Stimulated activated naive CD8-positive, alpha-beta T cell treated with anti-CD3 and anti-CD28 coated beads, Interleukin-15, amount 100 ng/mL, for 72 hours (primary cell): Measurements from ENCODE around the gene IFT88.
A peak's percentile ranks its signal among the peaks of the same experiment; 100 is the strongest.

Experiments used
- ATAC-seq: fragments of 150-1000 bp; cut with Tn5 transposase; 2 replicates; pipeline ENCODE4 v1.10.0; 2021; ENCODE audit warnings: mild to moderate bottlenecking, moderate library complexity
- DNase-seq, 2 donors: peaks; one replicate each; pipeline ENCODE4 v3.0.0; 2021 to 2022
- H3K27ac Mint-ChIP-seq, 2 donors: one replicate each; pipeline ENCODE4 v1.8.0; 2022; ENCODE audit warnings: mild to moderate bottlenecking in 2 of 2, mixed read lengths in 2 of 2, moderate library complexity in 2 of 2
- H3K27me3 Mint-ChIP-seq: one replicate; pipeline ENCODE4 v1.8.0; 2022; ENCODE audit warnings: mixed read lengths
- H3K4me1 Mint-ChIP-seq: one replicate; pipeline ENCODE4 v1.8.0; 2022; ENCODE audit warnings: mild to moderate bottlenecking, mixed read lengths
- H3K4me3 Mint-ChIP-seq, 2 donors: one replicate each; pipeline ENCODE4 v1.8.0; 2022; ENCODE audit warnings: mild to moderate bottlenecking in 2 of 2, mixed read lengths in 2 of 2, moderate library complexity in 1 of 2
- H3K9me3 Mint-ChIP-seq, 2 donors: one replicate each; pipeline ENCODE4 v1.8.0; 2022; ENCODE audit warnings: mixed read lengths in 2 of 2

IFT88 gene

DNA sequence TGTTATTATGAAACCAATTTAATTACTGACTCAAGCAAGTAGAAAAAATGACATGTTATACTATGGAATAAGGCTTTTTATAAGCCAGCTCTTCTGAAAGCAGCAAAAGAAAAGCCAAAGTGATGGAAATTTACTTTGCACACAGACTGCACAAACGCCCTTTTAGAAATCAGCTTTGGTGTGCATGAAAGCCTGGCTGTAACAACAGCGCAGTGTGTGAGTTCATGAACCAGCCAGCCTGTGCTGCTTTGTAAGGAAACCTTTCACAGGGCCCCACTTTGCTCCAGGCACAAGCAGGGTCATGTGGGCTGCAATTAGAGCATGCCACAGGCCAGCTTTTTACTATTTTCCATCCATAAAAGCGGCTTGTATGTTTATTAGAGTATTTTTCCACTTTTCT is 13.6 kb upstream of the IFT88 start:
- Mint-ChIP-seq H3K4me3 (no peak overlapping the region), H3K27me3 (no peaks in the 10 kb centered on the region), H3K4me1 (no peaks in the 10 kb centered on the region), H3K27ac (no peak overlapping the region), H3K9me3 (no peaks in the 10 kb centered on the region)
- DNase-seq (no peak), ATAC-seq (no peak)

DNA sequence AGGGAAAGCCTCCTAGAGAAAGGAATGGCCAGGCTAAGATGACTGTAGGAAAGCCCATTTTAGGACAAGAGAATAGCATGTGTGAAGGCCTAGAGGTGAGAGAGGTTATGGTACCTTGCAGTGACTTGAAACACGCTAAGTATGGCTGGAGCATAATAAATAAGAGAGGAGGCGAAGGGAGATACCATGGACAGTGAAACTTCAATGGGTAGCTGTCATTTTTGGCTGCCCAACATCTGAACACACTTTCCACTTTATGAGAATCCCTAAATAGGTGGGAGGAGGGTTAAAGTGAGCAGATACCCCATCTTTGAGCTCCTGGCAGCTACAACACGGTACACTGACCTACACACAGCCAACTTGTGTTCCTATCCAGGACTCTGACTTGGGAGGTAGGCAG is 8.0 kb upstream of the IFT88 start:
- H3K4me3 Mint-ChIP-seq, result no peak overlapping the region
- ATAC-seq (no peak), DNase-seq (no peak)
- H3K27ac Mint-ChIP-seq, result no peak overlapping the region
- no peaks in the 10 kb centered on the region for H3K4me1 Mint-ChIP-seq
- H3K9me3 Mint-ChIP-seq, result no peaks in the 10 kb centered on the region
- H3K27me3 Mint-ChIP-seq, result no peaks in the 10 kb centered on the region

DNA sequence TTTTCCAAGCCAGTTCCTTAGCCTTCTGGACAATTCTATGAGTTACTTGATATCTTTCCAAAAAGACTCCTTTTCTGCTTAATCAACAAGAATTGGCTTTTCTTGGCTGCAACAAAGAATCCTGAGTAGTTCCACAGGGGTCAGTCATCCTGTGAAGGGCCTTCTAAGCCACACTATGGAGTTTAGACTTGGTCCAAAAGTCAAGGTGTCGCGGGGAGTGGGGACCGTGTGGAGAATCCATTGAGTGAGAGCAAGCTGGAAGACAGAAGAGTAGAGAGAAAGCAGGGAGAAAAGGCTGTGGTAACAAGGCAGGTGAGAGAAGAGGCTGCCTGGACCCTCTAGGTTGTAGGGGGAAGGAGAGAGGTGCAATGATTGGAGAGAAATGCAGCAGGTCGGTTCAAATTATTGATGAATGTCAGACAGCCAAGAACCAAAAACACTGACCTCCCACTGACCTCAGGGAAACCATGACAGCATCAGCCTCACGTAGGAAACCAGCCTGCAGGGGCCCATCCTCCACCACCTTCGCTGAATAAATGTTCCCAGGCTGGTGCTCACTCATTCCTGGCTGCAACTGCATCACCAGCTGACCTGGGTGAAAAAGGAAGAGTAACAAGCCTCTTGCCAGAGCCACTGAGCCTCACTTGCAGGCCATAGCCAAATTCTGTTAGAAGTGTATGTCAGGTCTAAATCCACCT is 7.1 kb upstream of the IFT88 start:
- Mint-ChIP-seq H3K27ac (no peak overlapping the region), H3K9me3 (peaks cover 5 to 6% of the 10 kb centered on the region in 2 donors), H3K4me1 (no peaks in the 10 kb centered on the region), H3K27me3 (no peaks in the 10 kb centered on the region), H3K4me3 (no peak overlapping the region)
- ATAC-seq (no peak), DNase-seq (no peak)

DNA sequence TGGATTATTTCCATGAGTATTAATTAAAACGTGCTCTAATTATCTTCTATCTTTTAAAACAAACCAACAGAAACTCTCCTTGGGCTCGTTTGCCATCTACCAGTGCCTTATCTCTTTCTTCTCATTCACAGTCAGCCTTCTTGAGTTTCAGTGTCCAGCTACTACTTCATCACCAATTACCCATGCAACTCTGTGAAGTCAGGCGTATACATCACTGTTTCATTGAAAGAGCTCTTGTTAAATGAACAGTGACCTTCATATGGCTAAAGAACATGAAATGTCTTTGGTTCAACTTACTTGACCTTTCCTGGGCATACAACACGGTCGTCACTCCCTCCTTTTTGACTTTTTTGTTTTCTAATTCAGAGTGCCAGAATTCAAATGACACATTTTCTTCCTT is 5.2 kb upstream of the IFT88 start:
- H3K27me3 Mint-ChIP-seq, result no peaks in the 10 kb centered on the region
- H3K4me1 Mint-ChIP-seq, result peaks cover 6% of the 10 kb centered on the region
- peaks cover 12 to 14% of the 10 kb centered on the region in 2 donors for H3K9me3 Mint-ChIP-seq
- H3K27ac Mint-ChIP-seq, result peak overlapping the region in 1 of 2 donors; percentile 21
- no peak overlapping the region for H3K4me3 Mint-ChIP-seq
- no peak for ATAC-seq
- no peak for DNase-seq

DNA sequence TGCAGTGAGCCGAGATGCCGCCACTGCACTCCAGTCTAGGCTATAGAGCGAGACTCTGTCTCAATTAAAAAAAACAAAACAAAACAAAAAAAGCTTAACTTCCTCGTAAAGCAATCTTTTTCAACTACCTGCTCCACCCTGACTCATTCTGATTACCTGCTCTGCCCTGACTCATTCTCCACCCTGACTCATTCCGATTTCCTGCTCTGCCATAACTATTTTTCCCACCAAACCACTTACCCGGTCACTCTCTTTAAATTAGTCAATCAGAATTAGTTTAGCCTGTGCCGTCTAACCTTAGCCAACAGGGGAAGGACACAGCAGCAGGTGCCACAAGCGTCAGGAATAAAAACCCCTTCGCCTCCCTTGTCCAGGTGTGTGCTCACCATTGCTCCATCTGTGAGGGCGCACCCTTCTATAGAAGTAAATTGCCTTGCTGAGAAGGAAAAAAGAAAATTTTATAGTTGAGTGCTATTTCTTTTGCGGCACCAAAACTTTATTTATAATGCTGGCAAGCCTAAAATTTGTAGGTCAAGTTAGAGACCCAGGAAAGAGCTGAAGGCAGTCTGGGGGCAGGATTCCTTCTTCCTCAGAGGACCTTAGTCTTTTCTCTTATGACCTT is 1.7 kb upstream of the IFT88 start:
- DNase-seq (peak in 1 of 2 donors; percentile 15), ATAC-seq (no peak)
- H3K9me3 Mint-ChIP-seq, result peaks cover 12 to 14% of the 10 kb centered on the region in 2 donors
- H3K4me1 Mint-ChIP-seq, result peaks cover 13% of the 10 kb centered on the region
- no peak overlapping the region for H3K27ac Mint-ChIP-seq
- no peaks in the 10 kb centered on the region for H3K27me3 Mint-ChIP-seq
- no peak overlapping the region for H3K4me3 Mint-ChIP-seq

DNA sequence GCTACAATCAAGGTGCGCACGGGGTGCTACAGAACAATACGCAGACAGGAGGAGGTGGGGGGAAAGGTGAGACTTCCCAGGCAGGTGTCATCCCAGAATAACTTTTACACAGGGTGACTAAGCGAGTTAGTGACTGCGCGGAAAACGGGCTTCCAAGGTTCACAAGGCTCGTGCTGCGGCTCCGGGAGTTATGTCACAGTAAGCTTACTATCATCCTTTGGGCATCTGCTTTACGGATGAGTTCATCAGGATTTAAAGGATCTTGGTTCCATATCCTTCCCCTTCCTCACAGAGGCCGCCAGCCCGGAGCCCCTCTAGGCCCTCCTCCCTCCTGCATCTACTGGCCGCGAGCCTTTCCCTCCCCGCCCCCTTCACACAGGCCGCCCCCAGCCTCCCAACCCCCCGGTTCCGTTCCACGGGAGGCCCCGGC is 474 bp upstream of the IFT88 start:
- H3K4me3 Mint-ChIP-seq, result peak overlapping the region; percentile 93 to 94
- DNase-seq (no peak), ATAC-seq (no peak)
- peaks cover 16% of the 10 kb centered on the region for H3K4me1 Mint-ChIP-seq
- H3K27ac Mint-ChIP-seq, result peak overlapping the region; percentile 95
- H3K9me3 Mint-ChIP-seq, result peaks cover 12 to 14% of the 10 kb centered on the region in 2 donors
- no peaks in the 10 kb centered on the region for H3K27me3 Mint-ChIP-seq

DNA sequence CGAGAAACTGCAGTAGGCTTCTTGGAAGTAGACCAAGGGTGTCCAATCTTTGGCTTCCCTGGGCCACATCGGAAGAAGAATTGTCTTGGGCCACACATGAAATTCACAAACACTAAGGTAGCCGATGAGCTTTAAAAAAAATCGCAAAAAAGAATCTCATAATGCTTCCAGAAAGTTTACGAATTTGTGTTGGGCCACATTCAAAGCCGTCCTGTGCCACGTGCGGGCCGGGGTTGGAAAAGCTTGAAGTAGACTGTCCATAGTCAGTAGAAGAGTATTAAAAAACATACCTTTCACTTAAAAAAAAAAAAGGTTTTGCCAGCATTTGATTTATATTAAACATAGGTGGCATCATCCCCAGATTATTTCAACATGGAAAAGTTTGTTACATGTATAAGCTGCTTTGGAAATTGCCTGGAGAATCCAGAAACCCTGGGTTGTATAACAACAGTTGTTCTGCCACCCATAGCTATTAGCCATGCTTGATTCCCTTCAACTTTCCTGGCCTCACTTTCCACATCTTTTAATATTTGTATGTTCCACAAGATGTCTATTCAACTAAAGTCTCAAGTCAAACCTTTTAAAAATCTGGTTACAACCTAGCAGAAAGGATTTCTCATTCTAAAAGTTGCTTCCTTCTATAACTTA is 1.0 kb downstream of the IFT88 start:
- Mint-ChIP-seq H3K9me3 (peaks cover 12 to 14% of the 10 kb centered on the region in 2 donors), H3K27me3 (no peaks in the 10 kb centered on the region), H3K27ac (peak overlapping the region; percentile 59 to 95), H3K4me1 (peaks cover 23% of the 10 kb centered on the region), H3K4me3 (peak overlapping the region; percentile 93 to 94)
- DNase-seq (no peak), ATAC-seq (no peak)

DNA sequence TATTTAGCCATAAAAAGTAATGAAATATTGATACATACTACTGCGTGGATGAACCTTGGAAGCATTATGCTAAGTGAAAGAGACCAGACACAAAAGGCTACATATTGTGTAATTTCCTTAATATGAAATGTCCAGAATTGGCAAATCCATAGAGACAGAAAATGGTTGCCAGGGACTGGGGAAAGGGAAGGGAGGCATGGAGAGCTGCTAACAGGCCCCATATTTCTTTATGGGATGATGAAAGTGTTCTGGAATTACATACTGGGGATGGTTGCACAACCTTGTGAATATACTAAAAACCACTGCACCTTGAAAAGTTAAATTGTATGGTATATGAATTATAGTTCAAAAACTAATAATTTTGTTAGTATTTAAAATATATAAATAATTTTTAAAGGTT is 3.6 kb downstream of the IFT88 start:
- ATAC-seq (no peak), DNase-seq (no peak)
- Mint-ChIP-seq H3K9me3 (peaks cover 0 to under 1% of the 10 kb centered on the region in 2 donors), H3K27ac (no peak overlapping the region), H3K4me1 (peaks cover 23% of the 10 kb centered on the region), H3K27me3 (no peaks in the 10 kb centered on the region), H3K4me3 (no peak overlapping the region)

DNA sequence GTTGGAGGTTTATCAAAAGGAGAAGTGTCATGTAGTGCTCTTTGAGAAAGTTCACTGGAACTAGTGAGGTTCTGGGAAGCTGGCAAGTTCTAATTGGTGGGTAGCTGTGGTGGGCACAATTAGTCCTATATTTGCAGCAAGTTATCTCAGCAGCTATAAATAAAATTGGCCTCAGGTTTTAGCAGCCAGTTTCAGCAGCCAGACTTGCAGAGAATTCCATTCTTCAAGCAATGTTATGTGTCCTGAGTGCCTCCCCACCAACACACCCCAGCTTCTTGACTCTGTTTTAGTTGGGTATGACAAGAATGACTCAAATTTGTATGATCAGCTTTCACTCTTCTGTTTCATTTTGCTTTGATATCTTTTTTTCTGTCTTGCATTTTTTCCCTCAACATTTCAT is 4.7 kb downstream of the IFT88 start:
- H3K4me1 Mint-ChIP-seq, result peaks cover 18% of the 10 kb centered on the region
- H3K27ac Mint-ChIP-seq, result no peak overlapping the region
- no peak overlapping the region for H3K4me3 Mint-ChIP-seq
- peaks cover 0 to 7% of the 10 kb centered on the region in 2 donors for H3K9me3 Mint-ChIP-seq
- DNase-seq (no peak), ATAC-seq (no peak)
- H3K27me3 Mint-ChIP-seq, result no peaks in the 10 kb centered on the region

DNA sequence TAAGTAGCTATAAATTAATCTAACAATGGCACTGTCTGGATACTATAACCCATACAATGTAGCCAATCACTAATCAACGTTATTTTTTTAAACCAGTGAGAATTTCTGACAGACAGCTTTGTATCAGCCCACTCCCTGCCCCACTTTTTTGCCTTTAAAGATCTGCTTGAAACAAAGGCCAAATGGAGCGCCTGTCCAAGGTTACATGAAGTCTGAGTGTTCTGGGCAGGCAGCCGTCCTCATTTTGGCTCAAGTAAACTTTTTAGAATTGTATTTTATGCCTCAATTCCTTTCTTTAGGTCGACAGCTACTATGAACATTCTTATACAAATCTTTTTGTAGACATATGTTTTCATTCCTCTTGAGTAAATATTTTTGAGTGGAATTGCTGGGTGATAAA is 6.2 kb downstream of the IFT88 start:
- ATAC-seq, result no peak
- Mint-ChIP-seq H3K27me3 (no peaks in the 10 kb centered on the region), H3K4me3 (no peak overlapping the region), H3K27ac (no peak overlapping the region), H3K9me3 (peaks cover 4 to 18% of the 10 kb centered on the region in 2 donors), H3K4me1 (peaks cover 10% of the 10 kb centered on the region)
- no peak for DNase-seq

DNA sequence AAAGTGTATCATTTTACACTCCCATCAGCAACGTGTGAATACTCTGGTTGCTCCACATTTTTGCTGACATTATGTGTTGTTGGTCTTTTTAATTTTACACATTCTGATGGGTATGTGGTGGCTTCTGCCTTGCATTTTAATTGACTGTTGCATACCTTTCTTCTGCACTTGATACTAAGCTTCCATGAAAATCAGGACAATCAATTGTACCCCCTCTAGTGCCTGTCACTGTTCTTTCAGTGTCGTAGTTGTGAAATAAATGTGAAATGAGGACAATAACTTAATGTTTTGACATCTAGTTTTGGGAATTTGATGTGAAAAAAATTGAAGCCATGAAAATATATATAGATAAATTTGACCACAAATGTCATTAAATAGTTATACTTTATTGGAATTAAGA is 6.7 kb downstream of the IFT88 start:
- DNase-seq (no peak), ATAC-seq (no peak)
- Mint-ChIP-seq H3K27ac (no peak overlapping the region), H3K27me3 (no peaks in the 10 kb centered on the region), H3K4me3 (no peak overlapping the region), H3K4me1 (peaks cover 10% of the 10 kb centered on the region), H3K9me3 (peaks cover 4 to 18% of the 10 kb centered on the region in 2 donors)

DNA sequence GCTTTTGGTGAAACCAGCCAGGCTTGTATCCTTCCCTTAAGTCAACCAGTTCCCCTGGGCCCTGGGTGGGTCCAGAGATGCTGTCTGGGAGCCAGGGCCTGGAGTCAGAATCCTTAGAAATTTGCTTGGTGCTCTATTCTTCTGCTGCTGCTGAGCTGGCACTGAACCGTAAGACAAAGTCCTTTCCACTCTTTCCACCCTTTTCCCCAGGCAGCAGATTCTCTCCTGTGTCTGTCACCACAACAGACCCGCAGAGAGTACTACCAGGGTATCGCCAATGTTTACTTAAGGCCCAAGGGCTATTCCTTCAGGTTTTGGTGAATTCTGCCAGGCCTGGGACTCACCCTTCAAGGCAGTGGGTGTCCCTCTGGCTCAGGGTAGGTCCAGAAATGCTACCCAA is 12.2 kb downstream of the IFT88 start:
- H3K4me3 Mint-ChIP-seq, result no peak overlapping the region
- H3K27me3 Mint-ChIP-seq, result no peaks in the 10 kb centered on the region
- peaks cover 4 to 18% of the 10 kb centered on the region in 2 donors for H3K9me3 Mint-ChIP-seq
- DNase-seq (no peak), ATAC-seq (no peak)
- H3K4me1 Mint-ChIP-seq, result no peaks in the 10 kb centered on the region
- no peak overlapping the region for H3K27ac Mint-ChIP-seq

DNA sequence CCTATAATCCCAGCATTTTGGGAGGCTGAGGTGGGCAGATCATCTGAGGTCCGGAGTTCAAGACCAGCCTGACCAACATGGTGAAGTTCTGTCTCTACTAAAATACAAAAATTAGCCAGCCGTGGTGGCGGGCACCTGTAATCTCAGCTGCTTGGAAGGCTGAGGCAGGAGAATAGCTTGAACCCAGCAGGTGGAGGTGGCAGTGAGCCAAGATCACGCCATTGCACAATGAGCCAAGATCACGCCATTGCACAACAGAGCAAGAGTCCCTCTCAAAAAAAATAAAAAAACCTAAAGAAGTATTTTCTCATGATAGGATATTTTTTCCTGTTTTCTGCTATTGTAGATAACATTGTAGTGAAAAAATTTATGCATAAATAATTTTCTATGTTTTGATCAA is 13.3 kb downstream of the IFT88 start:
- DNase-seq (no peak), ATAC-seq (no peak)
- H3K27ac Mint-ChIP-seq, result no peak overlapping the region
- H3K9me3 Mint-ChIP-seq, result peaks cover 4 to 25% of the 10 kb centered on the region in 2 donors
- no peaks in the 10 kb centered on the region for H3K27me3 Mint-ChIP-seq
- no peaks in the 10 kb centered on the region for H3K4me1 Mint-ChIP-seq
- no peak overlapping the region for H3K4me3 Mint-ChIP-seq

DNA sequence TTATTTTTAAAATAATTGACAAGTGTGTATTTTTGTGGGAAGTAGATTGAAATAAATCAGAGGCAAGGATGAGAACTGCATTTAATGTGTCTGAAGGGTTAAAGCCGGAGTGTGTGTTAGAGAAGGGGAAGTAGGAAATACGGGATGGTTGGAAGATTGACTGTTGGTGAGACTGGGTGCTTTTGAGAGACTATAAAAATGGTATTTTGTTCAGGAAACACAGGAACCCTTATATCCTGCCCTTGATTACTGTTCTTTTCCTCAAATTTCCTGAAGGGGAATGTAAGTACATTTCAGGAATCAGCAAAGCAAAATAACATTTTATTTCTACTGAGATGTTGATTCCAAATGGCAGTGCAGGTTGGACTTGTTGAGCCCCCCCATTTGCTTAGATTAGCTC is 15.1 kb downstream of the IFT88 start:
- Mint-ChIP-seq H3K9me3 (peaks cover 4 to 14% of the 10 kb centered on the region in 2 donors), H3K27ac (no peak overlapping the region), H3K4me3 (no peak overlapping the region), H3K27me3 (no peaks in the 10 kb centered on the region), H3K4me1 (no peaks in the 10 kb centered on the region)
- DNase-seq (no peak), ATAC-seq (no peak)

DNA sequence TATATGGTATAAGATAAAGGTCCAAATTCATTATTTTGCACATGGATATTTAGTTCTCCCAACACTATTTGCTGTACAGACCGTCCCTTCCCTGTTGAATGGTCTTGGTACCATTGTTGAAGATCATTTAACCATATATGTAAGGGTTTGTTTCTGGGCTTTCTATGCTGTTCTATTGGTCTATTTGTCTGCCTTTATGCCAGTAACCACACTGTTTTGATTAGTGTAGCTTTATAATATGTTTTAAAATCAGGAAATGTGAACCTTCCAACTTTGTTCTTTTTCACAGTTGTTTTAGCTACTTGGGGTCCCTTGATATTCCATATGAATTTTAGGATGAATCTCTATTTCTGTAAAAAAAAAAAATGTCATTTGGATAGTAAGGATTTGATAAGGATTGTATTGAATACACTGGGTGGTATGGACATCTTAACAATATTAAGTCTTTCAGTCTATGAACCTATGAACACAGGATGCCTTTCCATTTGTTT is 16.9 kb downstream of the IFT88 start:
- Mint-ChIP-seq H3K27ac (no peak overlapping the region), H3K4me3 (no peak overlapping the region), H3K4me1 (no peaks in the 10 kb centered on the region), H3K9me3 (peaks cover 0 to 7% of the 10 kb centered on the region in 2 donors), H3K27me3 (no peaks in the 10 kb centered on the region)
- no peak for DNase-seq
- ATAC-seq, result no peak

DNA sequence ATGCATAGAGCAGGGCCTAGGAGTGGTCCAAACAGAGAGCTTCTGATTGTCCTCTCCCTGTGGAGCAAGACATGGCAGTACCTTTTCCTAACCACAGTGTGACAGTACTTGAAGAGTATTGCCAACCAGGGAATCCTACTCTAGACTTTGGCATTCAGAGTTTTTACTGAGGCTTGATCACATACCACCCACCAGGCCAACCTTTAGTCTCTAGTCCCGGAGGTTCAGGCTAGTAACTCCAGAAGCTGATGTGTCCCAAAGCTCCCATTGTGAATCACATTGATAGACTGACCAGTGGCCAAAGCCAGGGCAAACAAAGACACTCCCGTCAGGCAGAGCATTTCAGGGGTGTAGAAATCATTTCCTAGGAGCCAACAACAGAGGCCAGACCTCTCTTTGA is 18.4 kb downstream of the IFT88 start:
- no peak overlapping the region for H3K27ac Mint-ChIP-seq
- ATAC-seq, result no peak
- peaks cover 0 to 7% of the 10 kb centered on the region in 2 donors for H3K9me3 Mint-ChIP-seq
- no peak for DNase-seq
- no peaks in the 10 kb centered on the region for H3K27me3 Mint-ChIP-seq
- H3K4me1 Mint-ChIP-seq, result no peaks in the 10 kb centered on the region
- H3K4me3 Mint-ChIP-seq, result no peak overlapping the region
